Pancreas (tissue), 10 donors: Measurements from ENCODE around the gene ASPRV1. TPM values are rescaled to one million over a fixed set of nuclear protein-coding genes. Genes with fewer than 3 reads are reported as not detected.

Source experiments
- ATAC-seq, 4 donors: fragments of 200-7000 bp; cut with Tn5 transposase; one replicate each; pipeline versions ENCODE4 v1.8.0 to v1.9.1; 2020; ENCODE audit warnings: mild to moderate bottlenecking in 4 of 4, moderate library complexity in 4 of 4
- DNase-seq, 6 donors: peaks; one replicate each; pipeline ENCODE4 v3.0.0-alpha.2; 2020
- FAIRE-seq: peaks from 2 replicates; lab custom pipeline; 2012; peaks lifted over from hg19 to GRCh38; lab: Jason Lieb, UNC
- H3K27ac ChIP-seq, 4 donors: fragments of 200-600 bp; sonication (generic); 1 replicate in 3 of 4; 2 replicates in 1 of 4; pipeline versions ENCODE4 v1.5.0 to v1.8.0; 2020
- H3K27me3 ChIP-seq, 4 donors: fragments of 200-600 bp; one replicate each; pipeline ENCODE4 v1.8.0; 2021
- H3K36me3 ChIP-seq, 3 donors: fragments of 200-600 bp; sonication (generic) in 1 of 3; one replicate each; pipeline versions ENCODE4 v1.5.0 to v1.8.0; 2020 to 2021
- H3K4me1 ChIP-seq, 3 donors: fragments of 200-600 bp; one replicate each; pipeline ENCODE4 v1.8.0; 2021
- H3K4me3 ChIP-seq, 4 donors: fragments of 200-600 bp; sonication (generic) in 2 of 4; one replicate each; pipeline versions ENCODE4 v1.5.0 to v1.8.0; 2020 to 2021
- H3K9me3 ChIP-seq, 4 donors: fragments of 200-600 bp; one replicate each; pipeline ENCODE4 v1.8.0; 2021
- CTCF ChIP-seq, 4 donors: fragments of 200-600 bp; sonication (generic) in 3 of 4; IDR thresholded peaks; one replicate each; pipeline versions ENCODE4 v1.5.0 to v1.8.0; 2021; ENCODE audit warnings: antibody characterized with exemption in 4 of 4
- WGBS, 2 donors: extraction: QIAGEN DNeasy Blood & Tissue Kit; methylation state at CpG; one replicate each; pipeline ENCODE4 v1.1.7; 2013; 5-methylcytosine and 5-hydroxymethylcytosine counted together
- intact Hi-C, 3 donors: fragments of 100-400 bp; cut with DNase I; formaldehyde crosslinking; loops; one replicate each; pipeline versions ENCODE4 v1.11.1 to v1.14.2; 2022
- polyA plus RNA-seq, 2 donors: library from polyadenylated mRNA; stranded (reverse); fragments of 200-250 nt; gene quantifications; one replicate each; pipeline ENCODE4 v1.2.3, GENCODE V29; 2013
- total RNA-seq, 6 donors: library from RNA; stranded (reverse); fragmentation: NEBNext Ultra II Directional in 4 of 6; extraction: Animal tissue kit (Norgen Biotek cat#: 25700) in 4 of 6; gene quantifications; one replicate each; pipeline versions ENCODE4 v1.2.1 to v1.2.4, GENCODE V29; 2021 to 2023
- donor health status: healthy with polysubstance abuse.
- donor health status: DM: no; HTN: no; CAD: no; lungs with moderate emphysema.
- donor health status: DM: no; HTN: no; CAD: no.
- donor health status: control.
- donor health status: control.
- donor health status: Bipolar disorder and iron deficiency.
- donor health status: DM: yes; HTN: yes; CAD: no.
- donor health status: DM: no; HTN: no; CAD: no.
- donor health status: DM: no; HTN: no; CAD: no.
- donor health status: DM: yes; HTN: yes; CAD: no.

Gene ASPRV1
- total and polyA plus RNA-seq, 8 donors = 0.12 to 1.2 (median 0.29) TPM

- TF ChIP-seq CTCF (IDR thresholded peaks at IDR 0.05) = no peak
- H3K27ac ChIP-seq = no peak overlapping the region
- no peaks in the 10 kb centered on the region for H3K9me3 ChIP-seq
- intact Hi-C loops = loop anchor here in 1 of 3 donors (10.0 kb wide), 1 partner anchor 105 kb away; no protein-coding TSS in a partner anchor
- no peaks in the 10 kb centered on the region for H3K4me1 ChIP-seq
- DNase-seq (no peak), FAIRE-seq (no peak), ATAC-seq (no peak)
- H3K27me3 ChIP-seq = no peaks in the 10 kb centered on the region
- no peak overlapping the region for H3K4me3 ChIP-seq
- peaks cover 8 to 30% (median 26%) of the 10 kb centered on the region in 3 donors for H3K36me3 ChIP-seq
- WGBS, 2 donors = 84 to 86% methylated on average over 14 of the region's 14 CpGs
Measured at GRCh38 chr2:69939722-69940121, 21.7 kb downstream of the ASPRV1 start.

GRCh38 chr2:69937968-69938367 lies 23.5 kb downstream of the ASPRV1 start:
- peaks cover 0 to 9% (median 0%) of the 10 kb centered on the region in 3 donors for H3K4me1 ChIP-seq
- ATAC-seq = no peak
- no peak for DNase-seq
- intact Hi-C loops = loop anchor here in 1 of 3 donors (10.0 kb wide), 1 partner anchor 107 kb away; no protein-coding TSS in a partner anchor
- H3K9me3 ChIP-seq = no peaks in the 10 kb centered on the region
- H3K36me3 ChIP-seq = peaks cover 8 to 30% (median 26%) of the 10 kb centered on the region in 3 donors
- no peak overlapping the region for H3K27ac ChIP-seq
- H3K4me3 ChIP-seq = no peak overlapping the region
- WGBS, 2 donors = 93% methylated on average over 14 of the region's 14 CpGs
- TF ChIP-seq CTCF (IDR thresholded peaks at IDR 0.05) = no peak
- H3K27me3 ChIP-seq = no peaks in the 10 kb centered on the region
- no peak for FAIRE-seq

- Histone ChIP-seq H3K27ac (no peak overlapping the region), H3K36me3 (peaks cover 8 to 30% (median 26%) of the 10 kb centered on the region in 3 donors), H3K4me1 (peaks cover 0 to 9% (median 0%) of the 10 kb centered on the region in 3 donors), H3K27me3 (no peaks in the 10 kb centered on the region), H3K9me3 (no peaks in the 10 kb centered on the region), H3K4me3 (no peak overlapping the region)
- no peak for TF ChIP-seq CTCF (IDR thresholded peaks at IDR 0.05)
- DNase-seq = no peak
- WGBS, 2 donors = 88 to 91% methylated on average over 11 of the region's 11 CpGs
- intact Hi-C loops = loop anchor here in 1 of 3 donors (10.0 kb wide), 1 partner anchor 108 kb away; no protein-coding TSS in a partner anchor
- no peak for FAIRE-seq
- no peak for ATAC-seq
Measured at GRCh38 chr2:69936906-69937305, 24.5 kb downstream of the ASPRV1 start.

- no peak for TF ChIP-seq CTCF (IDR thresholded peaks at IDR 0.05)
- Histone ChIP-seq H3K9me3 (no peaks in the 10 kb centered on the region), H3K4me3 (no peak overlapping the region), H3K4me1 (peaks cover 0 to 9% (median 0%) of the 10 kb centered on the region in 3 donors), H3K36me3 (peaks cover 8 to 30% (median 26%) of the 10 kb centered on the region in 3 donors), H3K27me3 (no peaks in the 10 kb centered on the region), H3K27ac (no peak overlapping the region)
- intact Hi-C loops = loop anchor here in 1 of 3 donors (10.0 kb wide), 1 partner anchor 110 kb away; no protein-coding TSS in a partner anchor
- 93 to 95% methylated on average over 5 of the region's 5 CpGs for WGBS, 2 donors
- ATAC-seq = no peak
- FAIRE-seq = no peak
- no peak for DNase-seq
Measured at GRCh38 chr2:69935011-69935410, 26.4 kb downstream of the ASPRV1 start.

GRCh38 chr2:69934614-69934908 lies 26.9 kb downstream of the ASPRV1 start:
- TF ChIP-seq CTCF (IDR thresholded peaks at IDR 0.05) = no peak
- Histone ChIP-seq H3K4me1 (peaks cover 0 to 9% (median 0%) of the 10 kb centered on the region in 3 donors), H3K9me3 (no peaks in the 10 kb centered on the region), H3K36me3 (peaks cover 8 to 30% (median 24%) of the 10 kb centered on the region in 3 donors), H3K27ac (no peak overlapping the region), H3K27me3 (no peaks in the 10 kb centered on the region), H3K4me3 (no peak overlapping the region)
- intact Hi-C loops = loop anchor here in 1 of 3 donors (10.0 kb wide), 1 partner anchor 110 kb away; no protein-coding TSS in a partner anchor
- no peak for DNase-seq
- ATAC-seq = no peak
- FAIRE-seq = no peak
- WGBS, 2 donors = 46 to 61% methylated on average over 1 of the region's 1 CpG
